ENCODE results near the gene CSTF1.
A peak's percentile ranks its signal among the peaks of the same experiment; 100 is the strongest.

Gene CSTF1

GRCh38 chr20:56368351-56369134 lies 23.9 kb upstream of the CSTF1 start:
- TF ChIP-seq CTCF (IDR thresholded peaks at IDR 0.05; ENCODE audit: low read depth, low read length) = no peak
- H3K4me3 ChIP-seq (replicated peaks in 1 of 2; ENCODE audit: low read depth in 2 of 2, low read length in 2 of 2) = no peak overlapping the region
- peak in 1 of 2 donors; percentile 23 for DNase-seq (ENCODE audit: low read depth in 2 of 2)

GRCh38 chr20:56369179-56369578 lies 23.3 kb upstream of the CSTF1 start:
- TF ChIP-seq CTCF (IDR thresholded peaks at IDR 0.05; ENCODE audit: low read depth, low read length) = no peak
- H3K4me3 ChIP-seq (replicated peaks in 1 of 2; ENCODE audit: low read depth in 2 of 2, low read length in 2 of 2) = no peak overlapping the region

GRCh38 chr20:56371977-56372376 lies 20.5 kb upstream of the CSTF1 start:
- DNase-seq (ENCODE audit: low read depth in 2 of 2) = no peak
- no peak for TF ChIP-seq CTCF (IDR thresholded peaks at IDR 0.05; ENCODE audit: low read depth, low read length)
- no peak overlapping the region for H3K4me3 ChIP-seq (replicated peaks in 1 of 2; ENCODE audit: low read depth in 2 of 2, low read length in 2 of 2)

More at GRCh38 chr20:56369179-56369578, 23.3 kb upstream of the CSTF1 start:
- DNase-seq (ENCODE audit: low read depth in 2 of 2) = no peak

GRCh38 chr20:56372850-56373249 lies 19.6 kb upstream of the CSTF1 start:
- TF ChIP-seq CTCF (IDR thresholded peaks at IDR 0.05; ENCODE audit: low read depth, low read length) = no peak
- H3K4me3 ChIP-seq (replicated peaks in 1 of 2; ENCODE audit: low read depth in 2 of 2, low read length in 2 of 2) = no peak overlapping the region
- DNase-seq (ENCODE audit: low read depth in 2 of 2) = no peak

- DNase-seq (ENCODE audit: low read depth in 2 of 2) = peak; percentile 96 to 97
- H3K4me3 ChIP-seq (replicated peaks in 1 of 2; ENCODE audit: low read depth in 2 of 2, low read length in 2 of 2) = no peak overlapping the region
- TF ChIP-seq CTCF (IDR thresholded peaks at IDR 0.05; ENCODE audit: low read depth, low read length) = no peak
Observed at GRCh38 chr20:56373942-56374341, 18.5 kb upstream of the CSTF1 start.

- H3K4me3 ChIP-seq (replicated peaks in 1 of 2; ENCODE audit: low read depth in 2 of 2, low read length in 2 of 2) = no peak overlapping the region
- DNase-seq (ENCODE audit: low read depth in 2 of 2) = no peak
- no peak for TF ChIP-seq CTCF (IDR thresholded peaks at IDR 0.05; ENCODE audit: low read depth, low read length)
Observed at GRCh38 chr20:56376331-56376730, 16.1 kb upstream of the CSTF1 start.

- no peak overlapping the region for H3K4me3 ChIP-seq (replicated peaks in 1 of 2; ENCODE audit: low read depth in 2 of 2, low read length in 2 of 2)
- no peak for TF ChIP-seq CTCF (IDR thresholded peaks at IDR 0.05; ENCODE audit: low read depth, low read length)
- no peak for DNase-seq (ENCODE audit: low read depth in 2 of 2)
Observed at GRCh38 chr20:56378386-56378785, 14.1 kb upstream of the CSTF1 start.

All from cardiac fibroblast (primary cell).